Astrocyte of the cerebellum (primary cell): Measurements from ENCODE around the gene CTNNA2.
"Not testable (repeated sequence)": the region's sequence is repeated elsewhere in the genome, so short reads cannot be mapped to it uniquely, and the experiment has no call there.

Experiments used
- DNase-seq: peaks from one replicate; pipeline ENCODE4 v3.0.0-alpha.2; 2011; ENCODE audit warnings: low read depth
- H3K4me3 ChIP-seq: 2 replicates; pipeline ENCODE4 v1.5.1; 2011; ENCODE audit warnings: mild to moderate bottlenecking, low read depth, low read length, moderate library complexity
- in situ Hi-C: cut with HindIII; loops from 2 replicates; pipeline ENCODE4 v1.10.0; 2017; ENCODE audit warnings: low sequenced_read_pairs
- TF ChIP-seq, protein P1 (sequence below): IDR thresholded peaks from 2 replicates; pipeline ENCODE4 v1.5.1; 2012; ENCODE audit warnings: low read length, low read depth, moderate library complexity, mild to moderate bottlenecking; ENCODE audit errors: missing control alignments

Gene CTNNA2

DNA sequence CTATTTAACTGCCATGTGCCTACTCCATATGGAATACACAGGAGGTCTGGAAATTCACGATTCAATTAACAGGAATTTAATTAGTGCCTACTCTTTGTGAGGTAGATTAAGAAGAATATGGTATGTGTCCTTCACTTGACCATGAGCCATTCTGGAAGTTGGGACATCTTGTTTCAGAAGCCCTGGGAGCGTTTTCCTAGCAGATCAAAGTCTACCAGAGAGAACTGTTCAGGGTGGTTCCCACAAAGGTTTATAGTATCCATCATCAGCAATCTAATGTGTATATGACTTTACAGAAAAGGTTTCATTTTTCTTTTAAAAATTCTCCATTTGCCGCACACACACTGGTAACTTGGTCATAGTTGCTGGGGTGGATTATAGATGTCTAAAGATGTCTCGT lies 632.6 kb downstream of the CTNNA2 start:
- TF ChIP-seq, protein P1, sequence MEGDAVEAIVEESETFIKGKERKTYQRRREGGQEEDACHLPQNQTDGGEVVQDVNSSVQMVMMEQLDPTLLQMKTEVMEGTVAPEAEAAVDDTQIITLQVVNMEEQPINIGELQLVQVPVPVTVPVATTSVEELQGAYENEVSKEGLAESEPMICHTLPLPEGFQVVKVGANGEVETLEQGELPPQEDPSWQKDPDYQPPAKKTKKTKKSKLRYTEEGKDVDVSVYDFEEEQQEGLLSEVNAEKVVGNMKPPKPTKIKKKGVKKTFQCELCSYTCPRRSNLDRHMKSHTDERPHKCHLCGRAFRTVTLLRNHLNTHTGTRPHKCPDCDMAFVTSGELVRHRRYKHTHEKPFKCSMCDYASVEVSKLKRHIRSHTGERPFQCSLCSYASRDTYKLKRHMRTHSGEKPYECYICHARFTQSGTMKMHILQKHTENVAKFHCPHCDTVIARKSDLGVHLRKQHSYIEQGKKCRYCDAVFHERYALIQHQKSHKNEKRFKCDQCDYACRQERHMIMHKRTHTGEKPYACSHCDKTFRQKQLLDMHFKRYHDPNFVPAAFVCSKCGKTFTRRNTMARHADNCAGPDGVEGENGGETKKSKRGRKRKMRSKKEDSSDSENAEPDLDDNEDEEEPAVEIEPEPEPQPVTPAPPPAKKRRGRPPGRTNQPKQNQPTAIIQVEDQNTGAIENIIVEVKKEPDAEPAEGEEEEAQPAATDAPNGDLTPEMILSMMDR, result no peak
- in situ Hi-C loops, result no loop called here
- H3K4me3 ChIP-seq, result no peak overlapping the region
- no peak for DNase-seq

DNA sequence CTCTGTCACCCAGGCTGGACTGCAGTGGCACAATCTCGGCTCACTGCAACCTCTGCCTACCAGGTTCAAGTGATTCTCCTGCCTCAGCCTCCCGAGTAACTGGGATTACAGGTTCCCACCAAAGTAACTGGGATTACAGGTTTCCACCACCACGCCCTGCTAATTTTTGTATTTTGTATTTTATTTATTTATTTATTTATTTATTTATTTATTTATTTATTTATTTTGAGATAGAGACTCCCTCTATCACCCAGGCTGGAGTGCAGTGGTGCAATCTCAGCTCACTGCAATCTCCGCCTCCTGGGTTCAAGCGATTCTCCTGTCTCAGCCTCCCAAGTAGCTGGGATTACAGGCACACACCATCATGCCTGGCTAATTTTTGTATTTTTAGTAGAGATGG lies 633.9 kb downstream of the CTNNA2 start:
- DNase-seq, in situ Hi-C loops, H3K4me3 ChIP-seq: not testable (repeated sequence)

DNA sequence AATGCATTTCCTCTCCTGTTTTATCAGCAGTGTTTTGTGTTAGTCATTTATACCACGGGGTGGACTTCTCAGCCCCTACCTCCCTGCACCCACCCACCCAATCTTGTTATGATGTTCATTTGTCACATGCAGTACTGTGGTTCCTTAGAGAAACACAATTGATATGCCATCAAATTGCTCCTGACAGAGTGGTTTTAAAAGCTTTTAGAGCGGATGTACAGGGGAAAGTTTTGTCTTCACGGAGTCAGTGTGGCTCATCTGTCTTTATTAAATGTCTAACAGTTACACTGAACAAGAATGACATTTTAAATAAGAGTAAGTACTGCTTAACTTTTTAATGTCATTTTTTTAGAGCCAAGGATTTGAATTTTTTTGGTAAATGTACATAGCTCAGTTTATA lies 634.8 kb downstream of the CTNNA2 start:
- TF ChIP-seq, protein P1, result no peak
- DNase-seq, result no peak
- in situ Hi-C loops, result no loop called here
- H3K4me3 ChIP-seq, result no peak overlapping the region

DNA sequence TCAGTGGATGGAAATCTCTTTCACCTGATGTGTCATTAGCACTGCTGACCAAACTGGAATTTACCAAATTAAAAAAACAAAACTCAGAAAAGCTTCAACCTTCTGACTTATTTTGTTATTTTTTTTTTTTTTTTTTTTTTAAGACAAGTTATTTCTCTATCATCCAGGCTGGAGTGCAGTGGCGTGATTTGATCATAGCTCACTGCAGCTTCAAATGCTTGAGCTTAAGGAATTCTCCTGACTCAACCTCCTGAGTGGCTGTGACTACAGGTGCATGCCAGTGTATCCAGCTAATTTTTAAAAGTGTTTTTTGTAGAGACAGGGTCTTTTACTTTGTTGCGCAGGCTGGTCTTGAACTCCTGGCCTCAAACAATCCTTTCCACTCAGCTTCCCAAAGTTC lies 636.1 kb downstream of the CTNNA2 start:
- TF ChIP-seq, protein P1, result no peak
- no peak for DNase-seq
- in situ Hi-C loops, result no loop called here
- no peak overlapping the region for H3K4me3 ChIP-seq

DNA sequence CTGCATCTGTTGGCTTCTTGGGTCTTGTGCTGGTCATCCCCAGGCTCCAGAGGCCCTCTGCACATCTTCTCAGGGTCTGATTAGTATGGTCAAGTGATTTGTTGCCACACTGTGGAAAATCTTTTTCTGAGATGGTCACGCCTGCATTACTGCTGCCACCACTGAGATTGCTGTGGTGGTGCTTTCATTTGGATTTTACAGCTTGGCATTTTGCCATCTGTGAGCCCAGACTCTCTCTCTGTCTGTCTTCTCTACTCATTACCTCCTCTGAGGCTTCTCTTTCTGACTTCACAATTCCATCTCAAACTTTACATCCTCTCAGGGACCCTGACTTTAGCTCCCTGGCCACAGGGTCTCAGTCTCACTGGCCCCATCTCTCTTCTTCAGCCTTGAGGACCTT lies 637.1 kb downstream of the CTNNA2 start:
- DNase-seq, result no peak
- TF ChIP-seq, protein P1, result no peak
- in situ Hi-C loops, result no loop called here

DNA sequence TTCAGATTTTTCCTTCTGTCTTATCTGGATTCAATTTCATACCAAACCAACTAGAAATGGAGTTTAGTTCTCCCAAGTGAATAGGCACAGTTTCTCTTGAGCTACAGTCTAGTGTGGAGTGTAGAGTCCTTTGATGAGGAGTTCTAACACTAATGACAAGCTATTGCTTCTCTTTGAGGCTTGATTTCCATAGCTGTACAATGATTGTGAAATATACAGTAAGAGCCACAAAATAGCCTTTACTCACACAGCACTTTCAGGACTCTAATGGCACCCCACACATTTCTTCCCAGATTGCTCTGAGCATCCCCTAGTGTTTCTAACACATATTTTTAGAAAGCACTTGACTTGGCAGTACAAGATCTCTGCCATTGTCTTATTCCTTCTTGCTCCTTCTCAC lies 638.4 kb downstream of the CTNNA2 start:
- DNase-seq, result no peak
- TF ChIP-seq, protein P1, result no peak
- no peak overlapping the region for H3K4me3 ChIP-seq
- in situ Hi-C loops, result no loop called here

More for the DNA sequence above, 637.1 kb downstream of the CTNNA2 start:
- no peak overlapping the region for H3K4me3 ChIP-seq

DNA sequence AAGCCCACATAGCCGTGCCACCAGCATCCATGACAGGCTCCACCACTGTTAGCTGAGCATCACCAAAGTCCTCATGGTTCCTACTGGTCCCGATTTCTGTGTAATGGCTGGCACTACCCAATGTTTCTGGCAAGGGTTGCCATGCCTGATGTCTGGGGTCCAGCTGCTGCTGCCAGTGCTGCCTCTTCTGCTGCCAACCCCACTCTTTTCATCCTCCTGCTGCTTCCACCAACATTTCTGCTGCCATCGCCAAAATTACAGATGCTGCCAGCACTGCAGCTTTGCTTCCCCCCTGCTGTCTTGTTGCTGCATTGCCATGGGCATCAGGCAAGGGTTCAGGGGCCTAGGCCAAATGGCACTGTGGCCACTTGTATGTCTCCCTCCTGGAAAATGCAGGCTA lies 638.8 kb downstream of the CTNNA2 start:
- H3K4me3 ChIP-seq, result no peak overlapping the region
- DNase-seq, result no peak
- in situ Hi-C loops, result no loop called here
- TF ChIP-seq, protein P1, result no peak
